HepG2 (cell line): Measurements from ENCODE around the gene PSMA7. TPM values are rescaled to one million over a fixed set of nuclear protein-coding genes. Genes with fewer than 3 reads are reported as not detected.

Experiments
- HNF4A ChIP-seq: sonication (generic); formaldehyde crosslinking; IDR thresholded peaks from 2 replicates; pipeline ENCODE4 v1.4.0; 2020; ENCODE audit warnings: missing genetic modification reagents
- HNRNPUL1 ChIP-seq: fragments of 200-400 bp; formaldehyde crosslinking; IDR thresholded peaks from 2 replicates; pipeline ENCODE4 v1.6.1; 2017; ENCODE audit warnings: low read depth, mild to moderate bottlenecking, low read length, moderate library complexity
- SIX1 ChIP-seq: sonication (generic); formaldehyde crosslinking; IDR thresholded peaks from 2 replicates; pipeline ENCODE4 v1.4.0; 2020; ENCODE audit warnings: missing genetic modification reagents, borderline replicate concordance
- ZFP41 ChIP-seq: sonication (generic); formaldehyde crosslinking; IDR thresholded peaks from 2 replicates; pipeline ENCODE4 v1.4.0; 2020; ENCODE audit warnings: mild to moderate bottlenecking, missing genetic modification reagents, borderline replicate concordance
- ZNF800 ChIP-seq: sonication (generic); formaldehyde crosslinking; IDR thresholded peaks from 2 replicates; pipeline ENCODE4 v1.4.0; 2020; ENCODE audit warnings: missing genetic modification reagents
- polyA plus RNA-seq, 8 experiments: library from polyadenylated mRNA; depleted of rRNA in 3 of 8; stranded (reverse) in 7 of 8; unstranded in 1 of 8; fragments of >200 nt; fragmentation: Illumina TruSeq in 4 of 8; extraction: Trizol in 4 of 8; gene quantifications; 2 replicates each; pipeline versions ENCODE4 v1.2.1 to v1.2.3, GENCODE V29; 2011 to 2016; ENCODE audit warnings: low read depth in 4 of 8, missing spikeins in 1 of 8, mixed read lengths in 1 of 8; ENCODE audit not compliant: insufficient read depth in 1 of 8
- total RNA-seq, 5 experiments: library from RNA; depleted of rRNA; stranded (reverse); fragments of >200 nt; fragmentation: Illumina TruSeq; extraction: Trizol; gene quantifications; 2 replicates each; pipeline ENCODE4 v1.2.3, GENCODE V29; 2016; ENCODE audit warnings: low read depth in 1 of 5
- TF ChIP-seq, protein P1 (sequence below), 2 experiments: fragments of 450-650 bp in 1 of 2; sonication (generic) in 1 of 2; formaldehyde crosslinking in 1 of 2; IDR thresholded peaks; 2 replicates each; pipeline versions ENCODE4 v1.6.1 to v1.8.0; 2016 to 2022; ENCODE audit warnings: antibody characterized with exemption in 1 of 2, mild to moderate bottlenecking in 1 of 2, missing genetic modification reagents in 1 of 2
- TF ChIP-seq, protein P2 (sequence below): IDR thresholded peaks from 2 replicates; pipeline ENCODE4 v1.6.1; 2018; ENCODE audit warnings: missing genetic modification reagents, mild to moderate bottlenecking, missing compliant biosample characterization

The PSMA7 gene
- total and polyA plus RNA-seq, 2 of the 13 experiments (the other 11 are each of a cell fraction or from before 2014, with no cell fraction given), result 531 to 631 TPM

- TF ChIP-seq, protein P1, sequence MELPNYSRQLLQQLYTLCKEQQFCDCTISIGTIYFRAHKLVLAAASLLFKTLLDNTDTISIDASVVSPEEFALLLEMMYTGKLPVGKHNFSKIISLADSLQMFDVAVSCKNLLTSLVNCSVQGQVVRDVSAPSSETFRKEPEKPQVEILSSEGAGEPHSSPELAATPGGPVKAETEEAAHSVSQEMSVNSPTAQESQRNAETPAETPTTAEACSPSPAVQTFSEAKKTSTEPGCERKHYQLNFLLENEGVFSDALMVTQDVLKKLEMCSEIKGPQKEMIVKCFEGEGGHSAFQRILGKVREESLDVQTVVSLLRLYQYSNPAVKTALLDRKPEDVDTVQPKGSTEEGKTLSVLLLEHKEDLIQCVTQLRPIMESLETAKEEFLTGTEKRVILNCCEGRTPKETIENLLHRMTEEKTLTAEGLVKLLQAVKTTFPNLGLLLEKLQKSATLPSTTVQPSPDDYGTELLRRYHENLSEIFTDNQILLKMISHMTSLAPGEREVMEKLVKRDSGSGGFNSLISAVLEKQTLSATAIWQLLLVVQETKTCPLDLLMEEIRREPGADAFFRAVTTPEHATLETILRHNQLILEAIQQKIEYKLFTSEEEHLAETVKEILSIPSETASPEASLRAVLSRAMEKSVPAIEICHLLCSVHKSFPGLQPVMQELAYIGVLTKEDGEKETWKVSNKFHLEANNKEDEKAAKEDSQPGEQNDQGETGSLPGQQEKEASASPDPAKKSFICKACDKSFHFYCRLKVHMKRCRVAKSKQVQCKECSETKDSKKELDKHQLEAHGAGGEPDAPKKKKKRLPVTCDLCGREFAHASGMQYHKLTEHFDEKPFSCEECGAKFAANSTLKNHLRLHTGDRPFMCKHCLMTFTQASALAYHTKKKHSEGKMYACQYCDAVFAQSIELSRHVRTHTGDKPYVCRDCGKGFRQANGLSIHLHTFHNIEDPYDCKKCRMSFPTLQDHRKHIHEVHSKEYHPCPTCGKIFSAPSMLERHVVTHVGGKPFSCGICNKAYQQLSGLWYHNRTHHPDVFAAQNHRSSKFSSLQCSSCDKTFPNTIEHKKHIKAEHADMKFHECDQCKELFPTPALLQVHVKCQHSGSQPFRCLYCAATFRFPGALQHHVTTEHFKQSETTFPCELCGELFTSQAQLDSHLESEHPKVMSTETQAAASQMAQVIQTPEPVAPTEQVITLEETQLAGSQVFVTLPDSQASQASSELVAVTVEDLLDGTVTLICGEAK (IDR thresholded peaks at IDR 0.05), result peak; percentile 95
- TF ChIP-seq, protein P1 (CRISPR knock-in tag; IDR thresholded peaks at IDR 0.05), result peak; percentile 92
- TF ChIP-seq HNRNPUL1 (peak; percentile 88), SIX1 (CRISPR knock-in tag) (peak; percentile 37; the same call in 1 of the 2 replicates), ZFP41 (CRISPR knock-in tag) (peak; percentile 97), HNF4A (CRISPR knock-in tag) (peak; percentile 71), ZNF800 (CRISPR knock-in tag) (peak; percentile 98)
- TF ChIP-seq, protein P2, sequence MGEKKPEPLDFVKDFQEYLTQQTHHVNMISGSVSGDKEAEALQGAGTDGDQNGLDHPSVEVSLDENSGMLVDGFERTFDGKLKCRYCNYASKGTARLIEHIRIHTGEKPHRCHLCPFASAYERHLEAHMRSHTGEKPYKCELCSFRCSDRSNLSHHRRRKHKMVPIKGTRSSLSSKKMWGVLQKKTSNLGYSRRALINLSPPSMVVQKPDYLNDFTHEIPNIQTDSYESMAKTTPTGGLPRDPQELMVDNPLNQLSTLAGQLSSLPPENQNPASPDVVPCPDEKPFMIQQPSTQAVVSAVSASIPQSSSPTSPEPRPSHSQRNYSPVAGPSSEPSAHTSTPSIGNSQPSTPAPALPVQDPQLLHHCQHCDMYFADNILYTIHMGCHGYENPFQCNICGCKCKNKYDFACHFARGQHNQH (CRISPR knock-in tag), result peak; percentile 97
These were observed 39.6 kb upstream of the PSMA7 start, which contains the start of gene MTG2 (continued) for GRCh38 chr20:62182469-62183425.
